ENCODE results near the gene PRPF19.
"Not testable (repeated sequence)": the region's sequence is repeated elsewhere in the genome, so short reads cannot be mapped to it uniquely, and the experiment has no call there.

The PRPF19 gene

GRCh38 chr11:60915248-60915914, 9.0 kb upstream of the PRPF19 start:
- no peaks in the 10 kb centered on the region for H3K27me3 Mint-ChIP-seq
- peaks cover 80% of the 10 kb centered on the region for H3K4me1 Mint-ChIP-seq (ENCODE audit: low read depth)
- intact Hi-C loops (cut with micrococcal nuclease): no loop called here
- peak overlapping the region; percentile 100 for H3K4me3 Mint-ChIP-seq
- H3K36me3 Mint-ChIP-seq (ENCODE audit: low read depth): peaks cover 23% of the 10 kb centered on the region
- H3K27ac Mint-ChIP-seq: peak overlapping the region; percentile 95
- no peaks in the 10 kb centered on the region for H3K9me3 Mint-ChIP-seq

DNA sequence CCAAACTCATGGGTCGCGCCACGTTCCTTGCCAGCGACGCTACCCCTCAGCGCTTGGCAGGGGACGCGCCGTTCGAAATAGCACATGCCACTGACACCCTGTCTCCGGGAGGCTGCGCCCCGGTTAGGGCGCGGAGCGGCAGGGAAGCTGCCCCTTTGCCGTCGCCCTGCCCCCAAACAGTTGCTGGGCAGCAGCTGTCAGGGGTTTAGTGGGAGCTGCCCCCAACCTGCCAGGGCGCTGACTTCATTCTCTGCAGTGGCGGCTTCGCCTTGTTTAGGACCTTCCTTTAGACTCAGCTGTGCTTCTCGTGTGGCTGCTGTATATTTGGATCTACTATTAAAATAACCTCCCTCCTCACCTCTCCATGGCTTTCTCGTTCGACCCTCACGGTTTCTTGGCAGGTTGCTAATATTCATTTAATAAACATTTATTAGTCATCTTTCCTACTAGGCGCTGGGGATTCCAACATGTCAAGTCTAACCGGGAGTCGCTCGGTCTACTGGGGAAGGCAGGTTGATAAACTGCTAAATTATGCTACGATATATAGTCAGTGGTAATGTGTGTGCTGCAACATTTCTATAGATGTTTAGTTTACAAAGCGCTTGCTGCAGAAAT, 8.4 kb upstream of the PRPF19 start:
- intact Hi-C loops (cut with micrococcal nuclease): loop anchor here (5.0 kb wide), 1 partner anchor 38 kb away; the partner anchor contains the start of gene SLC15A3
- H3K9me3 Mint-ChIP-seq: peaks cover 2% of the 10 kb centered on the region
- no peaks in the 10 kb centered on the region for H3K27me3 Mint-ChIP-seq
- H3K36me3 Mint-ChIP-seq (ENCODE audit: low read depth): peaks cover 16% of the 10 kb centered on the region
- peaks cover 82% of the 10 kb centered on the region for H3K4me1 Mint-ChIP-seq (ENCODE audit: low read depth)
- H3K4me3 Mint-ChIP-seq: peak overlapping the region; percentile 100
- H3K27ac Mint-ChIP-seq: peak overlapping the region; percentile 95

- Mint-ChIP-seq H3K27ac (peak within 1 kb of the TSS; percentile 95), H3K4me3 (peak within 1 kb of the TSS; percentile 100), H3K4me1 (ENCODE audit: low read depth) (peaks cover 83% of the 10 kb centered on the region), H3K36me3 (ENCODE audit: low read depth) (peaks cover 18% of the 10 kb centered on the region), H3K27me3 (no peaks in the 10 kb centered on the region), H3K9me3 (peaks cover 8% of the 10 kb centered on the region)
- intact Hi-C loops (cut with micrococcal nuclease): loop anchor here (5.0 kb wide), 1 partner anchor 38 kb away; the partner anchor contains the start of gene SLC15A3
These were observed 7.6 kb upstream of the PRPF19 start, which contains the start of gene TMEM109 for GRCh38 chr11:60913793-60914632. TSS of gene TMEM109 (plus strand) at chr11:60914158. CDS start at chr11:60919694, 5,536 bp downstream.

- peaks cover 83% of the 10 kb centered on the region for H3K4me1 Mint-ChIP-seq (ENCODE audit: low read depth)
- H3K27me3 Mint-ChIP-seq: no peaks in the 10 kb centered on the region
- peaks cover 24% of the 10 kb centered on the region for H3K36me3 Mint-ChIP-seq (ENCODE audit: low read depth)
- peaks cover 17% of the 10 kb centered on the region for H3K9me3 Mint-ChIP-seq
- intact Hi-C loops (cut with micrococcal nuclease): loop anchor here (5.0 kb wide), 1 partner anchor 39 kb away; the partner anchor contains the start of gene SLC15A3
- peak overlapping the region; percentile 95 for H3K27ac Mint-ChIP-seq
- no peak overlapping the region for H3K4me3 Mint-ChIP-seq
These were observed 6.6 kb upstream of the PRPF19 start for GRCh38 chr11:60912851-60913528.

GRCh38 chr11:60912223-60912850, 6.0 kb upstream of the PRPF19 start:
- peaks cover 17% of the 10 kb centered on the region for H3K9me3 Mint-ChIP-seq
- no peak overlapping the region for H3K4me3 Mint-ChIP-seq
- H3K36me3 Mint-ChIP-seq (ENCODE audit: low read depth): peaks cover 24% of the 10 kb centered on the region
- peak overlapping the region; percentile 91 for H3K27ac Mint-ChIP-seq
- H3K27me3 Mint-ChIP-seq: no peaks in the 10 kb centered on the region
- intact Hi-C loops (cut with micrococcal nuclease): loop anchor here (5.0 kb wide), 1 partner anchor 40 kb away; the partner anchor contains the start of gene SLC15A3
- H3K4me1 Mint-ChIP-seq (ENCODE audit: low read depth): peaks cover 89% of the 10 kb centered on the region

GRCh38 chr11:60910711-60911380, 4.5 kb upstream of the PRPF19 start:
- Mint-ChIP-seq H3K4me1 (ENCODE audit: low read depth) (peaks cover 84% of the 10 kb centered on the region), H3K36me3 (ENCODE audit: low read depth) (peaks cover 29% of the 10 kb centered on the region), H3K27me3 (no peaks in the 10 kb centered on the region), H3K4me3 (no peak overlapping the region), H3K9me3 (peaks cover 17% of the 10 kb centered on the region), H3K27ac (peak overlapping the region; percentile 91)
- intact Hi-C loops (cut with micrococcal nuclease): loop anchor here (5.0 kb wide), 1 partner anchor 41 kb away; the partner anchor contains the start of gene SLC15A3

GRCh38 chr11:60910281-60910687, 3.9 kb upstream of the PRPF19 start:
- H3K36me3 Mint-ChIP-seq (ENCODE audit: low read depth): peaks cover 27% of the 10 kb centered on the region
- intact Hi-C loops (cut with micrococcal nuclease): loop anchor here (5.0 kb wide), 1 partner anchor 42 kb away; the partner anchor contains the start of gene SLC15A3
- H3K9me3 Mint-ChIP-seq: peaks cover 17% of the 10 kb centered on the region
- H3K27ac Mint-ChIP-seq: peak overlapping the region; percentile 91
- H3K4me3 Mint-ChIP-seq: no peak overlapping the region
- H3K4me1 Mint-ChIP-seq (ENCODE audit: low read depth): peaks cover 83% of the 10 kb centered on the region
- no peaks in the 10 kb centered on the region for H3K27me3 Mint-ChIP-seq

DNA sequence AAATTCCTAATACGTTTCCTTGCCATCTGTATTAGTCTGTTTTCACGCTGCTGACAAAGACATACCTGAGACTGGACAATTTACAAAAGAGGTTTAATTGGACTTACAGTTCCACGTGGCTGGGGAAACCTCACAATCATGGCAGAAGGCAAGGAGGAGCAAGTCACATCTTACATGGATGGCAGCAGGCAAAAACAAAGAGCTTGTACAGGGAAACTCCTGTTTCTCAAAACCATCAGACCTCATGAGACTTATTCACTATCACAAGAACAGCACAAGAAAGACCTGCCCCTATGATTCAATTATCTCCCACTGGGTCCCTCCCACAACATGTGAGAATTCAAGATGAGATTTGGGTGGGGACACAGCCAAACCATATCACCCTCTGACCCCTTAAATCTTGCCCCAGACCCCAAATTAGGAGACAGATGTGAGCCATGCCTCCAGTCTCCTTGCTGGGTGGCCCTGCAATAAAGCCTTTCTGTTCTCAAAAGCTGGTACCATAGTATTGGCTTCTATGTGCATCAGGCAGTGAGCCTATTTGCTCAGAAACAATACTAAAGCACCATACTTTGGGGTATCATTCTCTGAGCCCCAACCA, 3.4 kb upstream of the PRPF19 start:
- H3K4me3 Mint-ChIP-seq, H3K27me3 Mint-ChIP-seq: not testable (repeated sequence)
- intact Hi-C loops (cut with micrococcal nuclease): loop anchor here (5.0 kb wide), 1 partner anchor 43 kb away; the partner anchor contains the start of gene SLC15A3
- Mint-ChIP-seq H3K36me3 (ENCODE audit: low read depth) (peaks cover 27% of the 10 kb centered on the region), H3K9me3 (peaks cover 17% of the 10 kb centered on the region), H3K4me1 (ENCODE audit: low read depth) (peaks cover 85% of the 10 kb centered on the region), H3K27ac (peak overlapping the region; percentile 91)

- Mint-ChIP-seq H3K27ac (peak overlapping the region; percentile 91), H3K4me1 (ENCODE audit: low read depth) (peaks cover 87% of the 10 kb centered on the region), H3K36me3 (ENCODE audit: low read depth) (peaks cover 23% of the 10 kb centered on the region), H3K27me3 (no peaks in the 10 kb centered on the region), H3K4me3 (no peak overlapping the region), H3K9me3 (peaks cover 17% of the 10 kb centered on the region)
- intact Hi-C loops (cut with micrococcal nuclease): no loop called here
These were observed 2.4 kb upstream of the PRPF19 start for GRCh38 chr11:60908803-60909202.

- H3K9me3 Mint-ChIP-seq: peaks cover 17% of the 10 kb centered on the region
- H3K4me3 Mint-ChIP-seq: peak overlapping the region; percentile 96
- H3K27me3 Mint-ChIP-seq: no peaks in the 10 kb centered on the region
- peak overlapping the region; percentile 91 for H3K27ac Mint-ChIP-seq
- peaks cover 50% of the 10 kb centered on the region for H3K36me3 Mint-ChIP-seq (ENCODE audit: low read depth)
- H3K4me1 Mint-ChIP-seq (ENCODE audit: low read depth): peaks cover 68% of the 10 kb centered on the region
- intact Hi-C loops (cut with micrococcal nuclease): no loop called here
These were observed 753 bp downstream of the PRPF19 start for GRCh38 chr11:60905551-60906113.

- peaks cover 17% of the 10 kb centered on the region for H3K9me3 Mint-ChIP-seq
- intact Hi-C loops (cut with micrococcal nuclease): no loop called here
- peak overlapping the region; percentile 91 for H3K27ac Mint-ChIP-seq
- no peaks in the 10 kb centered on the region for H3K27me3 Mint-ChIP-seq
- peak overlapping the region; percentile 96 for H3K4me3 Mint-ChIP-seq
- peaks cover 62% of the 10 kb centered on the region for H3K4me1 Mint-ChIP-seq (ENCODE audit: low read depth)
- H3K36me3 Mint-ChIP-seq (ENCODE audit: low read depth): peaks cover 56% of the 10 kb centered on the region
These were observed 1.3 kb downstream of the PRPF19 start for GRCh38 chr11:60905047-60905446.

- intact Hi-C loops (cut with micrococcal nuclease): no loop called here
- H3K27me3 Mint-ChIP-seq: no peaks in the 10 kb centered on the region
- peaks cover 68% of the 10 kb centered on the region for H3K36me3 Mint-ChIP-seq (ENCODE audit: low read depth)
- H3K9me3 Mint-ChIP-seq: no peaks in the 10 kb centered on the region
- no peak overlapping the region for H3K4me3 Mint-ChIP-seq
- H3K27ac Mint-ChIP-seq: no peak overlapping the region
- H3K4me1 Mint-ChIP-seq (ENCODE audit: low read depth): peaks cover 43% of the 10 kb centered on the region
These were observed 3.8 kb downstream of the PRPF19 start for GRCh38 chr11:60902625-60903024.
